SKM-1 treated with dmso at 0.1 percent for 144 hours (cell line): ENCODE measurements around the gene ZNF607.

Experiments used
- DNase-seq: peaks from one replicate; lab custom pipeline; 2025; ENCODE audit not compliant: unreplicated experiment; lab: John Stamatoyannopoulos, UW

Gene ZNF607

GRCh38 chr19:37654118-37654517 lies 65.4 kb downstream of the ZNF607 start:
- DNase-seq = no peak
